CMK (cell line): ENCODE data around the gene NOL3.
"Not testable (repeated sequence)": the region's sequence is repeated elsewhere in the genome, so short reads cannot be mapped to it uniquely, and the experiment has no call there.

Experiments
- DNase-seq: peaks from one replicate; pipeline ENCODE4 v3.0.0-alpha.2; 2010; ENCODE audit warnings: low read depth

Gene NOL3

DNA sequence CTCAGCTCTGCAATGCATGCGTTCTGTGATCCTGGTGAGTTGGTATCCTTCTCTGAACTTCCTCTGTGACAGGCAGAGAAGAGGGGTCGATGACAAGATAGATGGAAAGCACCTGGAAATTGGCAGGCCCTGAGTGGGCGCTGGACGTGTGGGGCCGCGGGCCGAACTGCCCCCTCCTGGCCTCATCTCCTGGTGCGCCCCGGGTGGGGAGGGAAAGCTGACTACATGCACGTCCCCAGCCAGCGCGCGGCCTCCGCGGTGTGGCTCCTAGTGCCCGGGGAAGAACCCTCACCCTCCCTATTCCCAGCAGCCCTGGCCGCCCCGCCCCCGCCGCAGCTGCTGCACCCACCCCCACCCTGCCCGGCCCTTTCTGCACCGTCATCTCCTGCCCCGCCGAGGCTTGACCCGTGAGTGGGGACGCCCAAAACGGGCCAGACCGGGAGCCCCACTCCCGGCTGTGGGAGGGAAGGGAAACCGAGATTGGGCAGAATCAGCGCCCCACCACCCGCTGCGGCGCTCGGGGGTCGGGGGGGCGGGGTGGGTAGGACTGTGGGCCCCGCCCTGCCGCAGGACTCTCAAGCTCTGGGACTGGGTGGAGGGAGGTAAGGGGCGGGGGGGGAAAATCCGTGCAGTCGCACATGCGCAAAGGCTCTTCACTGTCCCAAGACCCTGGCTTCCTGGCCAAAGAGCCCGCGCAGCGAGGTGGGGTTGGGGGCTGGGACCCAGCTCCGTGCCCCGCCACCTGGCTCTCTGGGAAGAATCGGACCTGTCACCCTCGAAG, at the start of gene NOL3:
TSS of gene NOL3 (plus strand) at position 371 of the 781 bp plus-strand sequence.
- DNase-seq: peak; percentile 67

DNA sequence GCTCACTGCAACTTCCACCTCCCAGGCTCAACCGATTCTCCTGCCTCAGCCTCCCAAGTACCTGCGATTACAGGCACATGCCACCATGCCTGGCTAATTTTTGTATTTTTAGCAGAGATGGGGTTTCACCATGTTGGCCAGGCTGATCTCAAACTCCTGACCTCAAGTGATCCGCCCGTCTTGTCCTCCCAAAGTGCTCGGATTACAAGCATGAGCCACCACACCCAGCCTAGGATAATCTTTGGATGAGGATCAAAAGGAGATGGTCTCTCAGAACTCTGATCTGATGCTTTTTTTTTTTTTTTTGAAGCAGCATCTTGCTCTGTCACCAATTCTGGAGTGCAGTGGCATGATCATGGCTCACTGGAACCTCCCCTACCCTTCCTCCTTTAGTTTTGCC, 47.5 kb upstream of the NOL3 start:
- not testable (repeated sequence) for DNase-seq

DNA sequence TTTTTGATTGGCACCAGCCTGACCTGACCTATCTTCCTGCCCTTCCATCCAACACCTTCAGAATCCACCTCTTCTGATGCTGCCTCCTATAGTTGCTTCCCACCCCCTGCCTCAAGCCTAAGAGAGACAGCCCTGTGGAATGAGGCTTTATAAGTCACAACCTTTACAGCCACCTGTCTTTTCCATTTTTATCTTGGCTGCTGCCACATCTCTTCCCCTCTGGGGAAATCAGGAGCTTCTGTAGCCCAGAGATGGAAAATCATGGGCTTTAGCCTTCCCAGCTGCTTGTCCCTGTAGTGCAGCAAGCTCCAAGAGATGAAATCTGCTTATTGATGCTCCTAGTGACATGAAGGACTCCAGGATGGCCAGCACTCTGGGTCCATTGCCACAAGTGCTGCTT, 41.9 kb upstream of the NOL3 start:
- no peak for DNase-seq

DNA sequence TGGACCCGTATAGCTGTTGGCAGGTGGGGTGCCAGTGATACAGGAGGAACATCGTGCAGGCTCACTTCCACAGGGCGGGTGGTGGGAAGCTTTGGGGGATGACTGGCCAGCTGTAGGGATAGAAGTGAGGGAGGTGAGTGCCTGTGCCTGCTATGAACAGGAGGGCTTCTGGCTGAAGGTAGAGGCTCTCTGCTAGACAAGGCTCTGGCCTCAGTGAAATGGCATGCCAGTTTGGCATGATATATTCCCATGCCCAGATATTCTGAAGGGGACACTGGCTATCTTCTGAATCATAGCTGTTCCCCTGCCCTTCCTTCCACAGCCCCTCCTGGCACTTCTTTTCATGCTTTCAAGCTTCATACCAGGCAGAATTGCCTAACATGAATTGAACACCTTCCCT, 41.5 kb upstream of the NOL3 start:
- no peak for DNase-seq

DNA sequence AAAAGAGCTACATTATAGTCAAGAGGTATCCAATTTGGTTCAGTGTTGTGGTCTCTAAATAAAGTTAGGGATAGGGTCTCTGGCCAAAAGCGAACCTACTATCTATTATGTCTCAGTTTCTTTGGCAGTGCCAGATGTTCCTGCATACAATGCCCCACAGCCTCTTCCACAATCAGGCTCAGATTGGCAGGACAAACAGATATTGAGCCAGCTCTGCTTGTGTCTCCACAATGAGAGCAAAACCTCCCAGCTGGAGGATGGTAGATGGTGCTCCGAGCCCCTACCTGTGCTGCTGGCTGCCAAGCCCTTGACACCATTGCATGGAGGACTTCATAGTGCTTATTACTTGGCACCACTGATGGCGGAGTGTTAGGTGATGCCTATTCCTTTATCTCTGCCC, 40.9 kb upstream of the NOL3 start:
- DNase-seq: no peak

DNA sequence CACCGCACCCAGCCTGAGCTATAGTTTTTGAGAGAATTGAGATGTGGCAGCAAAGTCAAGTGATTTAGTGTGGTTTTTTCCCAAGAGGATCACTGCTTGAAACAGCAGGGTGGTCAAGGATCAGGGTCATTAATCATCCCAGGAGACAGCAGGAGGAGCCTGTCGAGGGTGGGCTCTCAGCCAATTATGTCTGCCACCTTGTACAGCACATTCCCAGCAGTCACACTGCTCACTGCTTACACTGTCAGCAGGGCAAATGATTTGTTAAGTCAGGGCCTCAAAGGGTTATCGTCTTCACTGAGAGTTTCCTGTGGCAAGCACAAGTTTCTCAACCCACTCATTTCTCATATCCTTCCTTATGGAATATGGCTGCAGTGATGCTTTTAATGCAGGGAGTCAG, 32.7 kb upstream of the NOL3 start:
- no peak for DNase-seq

DNA sequence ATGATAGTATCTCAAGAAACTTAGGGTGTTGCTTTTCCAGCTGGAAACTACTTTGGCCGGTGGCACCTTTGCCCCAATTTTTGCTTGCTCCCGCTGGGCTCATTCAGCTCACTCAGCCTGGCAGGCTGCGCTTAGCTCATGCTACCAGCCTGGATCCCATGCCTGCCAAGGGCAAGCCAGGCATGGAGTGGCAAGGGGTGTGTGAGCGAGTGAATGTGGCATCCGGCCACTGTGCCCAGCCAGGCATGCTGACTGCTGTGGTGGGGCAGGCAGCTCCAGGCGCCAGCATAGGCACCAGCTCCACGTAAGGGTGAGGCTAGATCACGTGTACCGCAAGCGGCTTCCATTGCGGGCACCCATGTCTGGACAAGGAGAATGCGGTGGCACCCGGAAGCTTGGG, 28.9 kb upstream of the NOL3 start:
- DNase-seq: no peak

DNA sequence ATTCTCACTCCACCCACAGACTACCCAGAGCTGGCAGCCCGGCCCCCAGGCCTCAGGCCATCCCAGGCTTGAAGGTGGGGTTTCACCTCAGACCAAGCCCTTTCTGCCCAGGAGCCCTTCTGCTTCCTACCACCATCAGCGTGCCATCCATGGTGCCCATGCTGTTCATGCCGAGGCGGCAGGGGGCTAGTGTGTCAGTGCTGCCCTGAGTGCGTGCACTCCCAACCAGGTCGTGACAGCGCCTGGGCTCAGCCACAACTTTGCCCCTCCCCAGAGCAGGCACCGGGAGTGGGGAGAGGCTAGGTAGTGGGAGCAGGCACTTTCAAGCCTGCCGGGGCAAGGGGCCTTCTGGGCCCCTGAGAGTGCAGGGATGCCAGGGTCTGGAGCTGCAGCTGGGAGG, 28.0 kb upstream of the NOL3 start:
- DNase-seq: no peak

DNA sequence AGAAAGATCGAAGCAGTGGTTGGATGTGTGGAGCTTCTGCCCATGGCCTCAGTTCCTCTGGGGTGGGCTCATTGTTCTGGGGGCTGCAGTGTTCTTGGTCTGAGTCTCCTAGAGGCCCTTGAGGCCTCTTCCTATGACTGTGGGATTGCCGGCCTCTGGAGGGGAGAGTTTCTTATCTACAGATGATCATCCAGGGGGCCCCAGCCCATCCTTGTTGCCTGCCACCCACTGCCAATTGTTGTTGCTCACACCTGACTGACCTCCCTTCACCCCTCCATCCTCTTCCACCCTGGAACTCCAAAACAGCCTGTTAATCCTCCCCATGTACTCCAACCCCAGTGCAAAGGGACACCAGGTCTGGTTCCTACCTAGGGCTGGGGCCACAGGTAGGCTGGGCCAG, 25.4 kb upstream of the NOL3 start:
- no peak for DNase-seq

DNA sequence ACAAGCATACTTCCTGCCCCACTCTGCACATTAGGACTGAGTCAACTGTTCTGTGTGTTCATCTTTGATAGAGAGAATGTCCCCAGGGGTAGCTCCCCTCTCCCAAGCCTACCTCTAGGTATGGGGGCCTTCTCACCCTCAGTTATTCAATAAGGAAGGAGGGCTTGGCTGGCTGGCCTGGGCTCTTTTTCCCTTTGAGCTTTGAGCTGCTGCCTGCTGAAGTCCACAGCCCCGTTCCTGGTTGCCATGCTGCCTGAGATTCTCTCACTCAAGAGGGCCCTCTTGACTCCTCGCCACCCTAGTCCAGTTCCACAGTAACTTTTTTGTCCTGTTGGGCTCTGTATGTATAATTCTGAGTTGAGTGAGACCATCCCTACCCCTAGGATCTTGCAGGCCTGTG, 24.6 kb upstream of the NOL3 start:
- DNase-seq: no peak

DNA sequence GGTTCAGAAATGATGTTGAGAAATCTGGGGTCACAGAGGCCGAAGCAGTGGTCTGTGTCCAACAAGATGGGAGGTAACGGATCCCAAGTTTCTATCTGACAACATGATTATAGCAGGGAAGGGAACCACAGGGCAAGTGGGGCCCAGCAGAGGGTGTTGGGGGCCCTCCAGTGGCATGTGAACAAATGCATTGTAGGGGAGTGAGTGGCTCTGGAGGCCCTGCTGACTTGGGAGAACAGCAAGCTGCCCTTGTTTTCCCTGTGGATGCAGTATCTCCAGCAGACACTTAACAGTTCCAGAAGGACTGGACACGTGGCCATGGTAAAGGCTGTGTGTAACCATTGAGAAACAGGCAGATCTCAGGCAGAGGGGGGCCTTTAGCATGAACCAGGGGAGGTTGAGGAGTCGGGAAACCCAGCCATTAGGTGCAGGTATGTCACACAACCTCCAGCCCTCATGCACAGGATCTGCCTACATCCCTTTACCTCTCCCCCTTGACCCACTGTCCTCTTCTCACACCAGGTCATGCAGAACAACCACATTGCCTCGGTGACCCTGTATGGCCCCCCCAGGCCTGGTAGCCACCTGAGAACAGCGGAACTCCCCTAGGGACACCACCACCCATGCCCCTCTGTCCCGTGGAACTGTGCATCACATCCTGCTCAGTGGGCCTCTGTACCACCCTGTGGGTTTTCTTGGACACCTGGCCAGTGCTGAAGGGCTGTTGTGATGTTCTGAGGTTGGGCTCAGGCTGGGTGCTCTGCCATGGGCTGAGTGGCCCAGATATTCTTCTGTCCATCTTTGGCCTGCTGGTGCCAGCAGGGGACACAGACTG, 23.6 kb upstream of the NOL3 start:
- DNase-seq: no peak

DNA sequence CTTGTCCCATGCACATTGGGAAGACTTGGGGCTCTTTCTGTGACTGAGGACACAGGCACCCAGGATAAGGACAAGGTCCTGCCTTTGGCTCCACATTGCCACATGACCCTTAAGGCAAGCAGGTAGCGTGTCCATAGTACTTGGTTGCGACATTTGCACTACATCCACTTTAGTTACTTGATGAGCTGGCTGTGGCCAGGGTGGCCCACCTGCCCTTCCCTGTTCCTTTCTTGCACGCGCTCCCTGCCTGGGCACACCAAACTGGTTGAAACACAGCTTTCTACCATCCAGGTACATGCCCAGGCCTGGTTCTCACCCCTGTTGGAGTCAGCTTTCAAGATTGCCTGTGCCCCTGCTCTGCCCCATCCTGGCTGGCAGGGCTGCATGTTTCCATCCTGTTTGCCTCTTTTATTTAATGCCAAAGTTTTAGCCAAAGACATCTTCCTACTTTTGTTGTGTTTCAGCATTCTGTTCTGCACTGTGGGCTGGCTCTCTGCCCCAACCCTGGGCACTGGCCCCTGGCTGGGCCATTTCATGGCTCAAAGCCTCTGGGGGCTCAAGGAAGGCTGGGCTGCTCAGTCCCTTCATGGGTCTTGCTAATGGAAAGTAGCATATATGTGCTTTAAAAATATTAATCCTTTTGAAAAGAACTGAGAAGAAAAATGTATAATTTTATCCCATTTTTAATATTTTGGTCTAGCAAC, 22.7 kb upstream of the NOL3 start:
- DNase-seq: no peak

DNA sequence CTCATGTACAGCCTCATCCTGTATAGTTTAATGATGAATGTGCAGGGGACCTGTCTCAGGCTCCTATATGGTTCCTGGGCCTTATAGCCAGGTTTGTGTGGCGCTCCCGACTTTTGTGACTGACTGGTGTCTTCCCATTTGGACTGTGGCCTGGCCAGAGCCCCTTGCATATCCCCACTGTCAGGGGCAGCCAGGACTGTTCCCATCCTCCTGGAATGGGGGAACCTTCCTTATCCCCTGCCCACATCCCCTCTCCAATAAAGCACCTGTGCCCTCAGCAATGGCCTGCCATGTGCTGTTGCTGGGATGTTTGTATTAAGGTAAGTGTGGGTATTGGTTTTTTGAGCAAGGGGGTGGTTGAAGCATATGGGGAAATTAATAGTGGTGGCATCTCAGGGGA, 22.1 kb upstream of the NOL3 start:
- DNase-seq: no peak

DNA sequence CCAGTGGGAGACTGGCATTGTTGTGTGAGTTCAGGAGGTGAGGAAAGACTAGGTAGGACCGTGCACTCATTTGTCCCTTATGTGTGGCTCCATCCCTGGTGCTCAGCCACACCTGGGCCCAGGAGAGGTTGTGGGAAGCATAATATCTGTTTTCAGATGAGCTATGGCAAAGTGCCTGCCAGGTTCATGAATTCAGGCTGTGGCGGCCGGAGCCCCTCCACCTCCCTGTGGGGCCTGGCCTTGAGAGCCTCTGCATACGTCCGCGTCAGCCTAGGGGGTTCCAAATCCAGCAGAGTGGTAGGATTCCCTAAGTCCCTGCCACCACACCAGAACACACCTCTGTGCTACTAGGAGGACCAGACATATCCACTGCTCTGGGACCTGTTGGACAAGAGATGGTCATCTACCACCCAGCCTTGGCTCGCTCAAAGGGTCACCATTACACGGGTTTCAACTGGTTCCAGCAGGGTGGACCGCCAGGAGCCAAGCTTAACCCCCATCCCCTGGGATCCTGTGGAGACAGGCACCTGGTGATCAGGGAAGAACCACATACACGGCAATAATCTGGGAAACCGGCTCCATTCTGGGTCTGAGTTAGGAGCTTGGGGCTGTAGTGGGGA, 21.6 kb upstream of the NOL3 start:
- DNase-seq: no peak

DNA sequence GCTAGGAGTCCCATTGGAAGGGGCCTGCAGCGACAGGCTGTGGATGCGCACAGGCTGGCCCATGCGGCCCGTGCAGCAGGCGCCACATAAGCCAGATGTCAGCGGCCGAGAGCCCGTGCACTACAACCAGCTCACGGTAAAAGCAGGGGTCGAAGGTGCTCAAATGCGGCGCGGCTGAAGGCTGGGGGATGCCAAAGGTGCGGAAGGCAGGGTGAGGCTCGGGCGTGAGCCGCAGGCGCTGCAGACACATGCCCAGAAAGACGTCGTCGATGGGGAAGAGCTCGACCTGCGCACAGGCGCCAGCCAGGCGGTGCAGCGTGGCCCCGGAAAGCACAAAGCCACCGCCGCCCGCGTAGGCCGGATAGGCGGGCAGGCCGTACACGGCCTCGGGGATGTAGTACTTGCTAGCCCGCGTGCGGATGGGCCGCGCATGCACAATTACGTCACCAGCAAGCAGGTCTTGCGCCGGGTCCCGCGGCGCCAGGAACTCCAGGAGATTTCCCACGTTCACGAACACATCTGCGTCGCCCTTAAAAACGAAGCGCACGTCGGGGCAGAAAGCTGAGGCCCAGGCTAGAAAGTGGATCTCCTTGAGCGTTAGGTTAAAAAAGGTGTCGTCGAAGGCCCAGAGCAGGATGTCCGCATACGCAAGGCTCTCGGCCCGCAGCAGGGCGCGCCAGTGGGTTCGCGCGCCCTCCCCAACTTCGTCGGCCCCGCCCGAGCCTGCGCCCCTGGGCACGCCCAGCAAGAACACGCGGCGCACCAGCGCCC, 20.9 kb upstream of the NOL3 start:
- DNase-seq: no peak

DNA sequence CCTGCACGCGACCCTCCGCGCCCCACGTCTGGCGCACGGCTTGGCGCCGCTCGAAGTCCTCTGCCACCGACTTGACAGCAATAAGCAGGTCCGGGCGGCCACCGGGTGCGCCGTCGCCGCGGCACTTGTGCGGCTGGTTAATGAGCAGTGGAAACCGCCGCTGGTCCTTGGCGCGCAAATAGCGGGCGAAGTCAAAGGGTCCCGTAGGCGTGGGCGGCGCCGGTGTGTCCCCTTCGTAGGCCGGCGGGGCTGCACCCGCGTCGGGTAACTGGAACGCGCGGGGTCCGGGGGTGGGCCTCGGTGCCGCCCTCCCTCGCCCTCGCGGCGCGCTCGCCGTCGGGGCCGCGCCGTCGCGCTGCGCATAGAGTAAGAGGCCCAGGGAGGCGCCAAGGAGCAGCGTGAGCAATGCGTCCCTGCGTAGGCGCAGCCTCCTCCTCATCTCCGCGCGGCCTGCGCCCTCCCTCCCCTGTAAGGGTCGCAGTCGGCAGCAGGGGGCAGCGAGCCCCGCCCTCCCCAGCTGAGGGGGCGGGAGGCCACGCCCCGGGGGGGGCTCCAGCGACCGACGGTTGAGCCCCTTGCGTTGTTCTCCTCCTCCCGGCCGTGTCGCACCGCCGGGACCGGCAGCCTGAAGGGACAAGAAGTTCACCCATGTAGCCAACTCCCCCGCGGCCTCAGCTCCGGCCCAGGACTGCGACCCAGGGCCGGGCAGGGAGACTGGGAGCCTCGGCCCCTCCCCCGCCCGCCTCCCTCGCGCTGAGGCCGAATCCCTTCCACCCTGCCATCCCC, 20.1 kb upstream of the NOL3 start:
- no peak for DNase-seq

DNA sequence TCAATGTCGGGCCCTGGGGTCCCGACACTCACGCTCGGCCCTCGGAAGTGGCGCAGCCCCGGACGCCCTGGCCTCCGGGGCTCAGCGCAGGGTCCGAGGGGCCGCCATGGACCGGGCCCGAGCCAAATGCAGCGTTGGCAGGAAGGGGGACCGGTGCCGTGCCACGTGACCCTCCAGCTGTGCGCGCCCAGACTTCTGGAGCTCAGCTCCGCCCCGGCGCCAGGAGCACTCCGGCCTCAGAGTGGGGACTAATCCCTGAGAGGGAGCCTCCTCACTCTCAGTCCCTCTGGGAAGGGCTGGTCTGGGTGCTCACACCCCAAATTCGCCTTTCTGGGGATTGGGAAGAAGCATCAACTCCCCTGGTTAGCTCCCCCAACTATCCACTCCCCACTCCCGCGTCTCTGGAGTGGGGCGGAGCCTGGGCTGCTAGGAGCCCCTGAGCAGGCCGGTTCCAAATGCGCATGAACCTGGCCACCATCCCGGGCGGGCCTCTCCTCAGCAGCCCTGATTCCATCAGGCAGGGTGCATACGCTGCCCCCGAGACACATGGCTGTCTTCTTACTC, 19.4 kb upstream of the NOL3 start, which contains the start of gene B3GNT9:
TSS of gene B3GNT9 (minus strand) at position 166 of the 564 bp plus-strand sequence. CDS start 513 bp downstream, outside the sequence.
- DNase-seq: no peak

DNA sequence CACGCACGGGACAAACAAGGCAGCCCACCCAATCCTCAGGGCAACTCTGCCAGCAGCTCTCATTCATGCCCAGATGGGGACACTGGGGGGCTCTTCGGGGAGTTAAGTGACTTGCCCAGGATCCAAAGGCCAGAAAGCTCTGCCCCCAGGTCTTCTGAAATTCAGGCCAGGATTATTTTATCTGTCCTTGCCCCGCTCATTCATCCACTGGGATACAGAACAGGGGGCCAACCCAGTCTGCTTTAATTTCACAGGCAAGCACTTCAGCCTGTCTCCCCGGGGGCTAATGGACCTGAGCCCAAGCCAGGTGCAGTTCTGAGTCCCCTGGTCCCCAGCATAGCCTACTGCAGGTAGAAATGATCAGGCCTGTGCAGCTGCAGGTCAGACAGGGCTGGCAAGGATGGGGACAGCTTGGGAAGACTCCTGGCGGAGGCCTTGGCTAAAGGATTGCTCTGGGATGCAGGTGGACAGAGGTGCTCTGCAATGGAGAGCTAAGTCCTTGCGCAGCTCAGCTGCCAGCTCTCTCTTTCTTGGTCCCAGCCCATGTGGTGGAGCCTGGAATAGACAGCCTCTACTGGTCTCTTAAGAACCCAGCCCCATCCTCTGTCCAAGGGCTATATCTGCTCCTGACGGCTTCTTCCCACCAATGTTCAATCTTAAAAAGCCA, 18.8 kb upstream of the NOL3 start:
- DNase-seq: no peak

DNA sequence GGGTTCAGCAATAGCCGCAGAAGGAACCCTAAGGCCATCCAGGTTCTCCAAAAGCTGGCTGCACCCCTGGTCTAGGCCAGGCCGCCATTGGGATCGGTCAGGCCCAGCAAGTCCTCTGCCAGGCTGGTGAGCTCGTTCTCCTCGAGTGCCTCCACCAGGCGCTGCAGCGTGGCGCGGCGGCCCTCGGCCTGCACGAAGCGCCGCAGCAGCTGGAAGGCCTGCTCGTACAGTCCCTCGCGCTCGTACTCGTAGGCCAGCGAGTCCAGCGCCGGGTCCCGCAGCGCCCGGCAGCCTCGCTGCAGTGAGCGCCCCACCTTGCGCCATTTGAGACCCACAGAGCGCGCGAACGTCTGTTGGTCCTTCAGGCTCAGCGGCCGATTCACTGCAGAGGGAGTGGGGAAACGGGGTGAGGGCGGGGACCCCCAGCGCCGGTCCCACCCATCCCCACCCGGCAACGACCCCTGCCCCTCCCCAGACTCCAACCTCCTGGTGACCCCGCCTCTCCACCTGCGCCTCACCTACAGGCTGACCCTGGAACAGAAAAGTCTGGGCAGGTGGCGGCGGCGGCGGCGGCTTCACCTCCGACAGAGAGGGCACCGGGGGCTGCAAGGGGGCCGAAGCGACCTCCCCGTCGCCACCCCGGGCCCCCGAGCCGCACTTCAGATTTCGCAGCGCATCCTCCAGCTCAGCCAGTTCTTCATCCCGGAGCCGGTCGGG, 15.6 kb upstream of the NOL3 start:
- no peak for DNase-seq
